Measurements from ENCODE around the gene SMAD1. TPM values are rescaled to one million over a fixed set of nuclear protein-coding genes. Genes with fewer than 3 reads are reported as not detected.

Gene SMAD1
- total RNA-seq, 1 experiment from 2014 or later, result 21.1 TPM

DNA sequence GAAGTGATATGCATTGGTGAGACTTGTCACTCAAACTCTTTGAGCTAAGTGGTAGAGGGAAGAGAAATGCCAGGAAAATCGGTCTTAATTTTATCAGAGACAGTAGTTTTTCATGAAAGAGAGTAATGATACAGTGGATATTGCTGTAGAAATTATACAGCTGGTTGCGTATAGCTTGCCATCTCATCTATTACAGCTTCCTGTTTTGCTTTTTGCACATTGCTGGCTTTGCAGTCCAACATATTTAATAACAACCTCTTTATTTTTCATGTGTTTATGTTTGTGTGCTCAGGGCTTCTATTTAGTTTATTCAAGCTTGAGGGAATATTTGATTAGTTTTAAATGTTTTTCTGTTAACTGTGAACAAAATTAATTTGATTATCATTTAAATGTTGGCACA lies 11.5 kb downstream of the SMAD1 start:
- Histone ChIP-seq H2BK20ac (ENCODE audit: low read depth, low read length, poor library complexity, severe bottlenecking) (no peak overlapping the region), H3K23ac (ENCODE audit: insufficient read length, low read depth, low read length) (no peak overlapping the region), H3T11ph (ENCODE audit: low read length) (no peak overlapping the region), H4K91ac (ENCODE audit: insufficient read length, low read depth, low read length) (no peak overlapping the region), H2BK120ac (ENCODE audit: low read depth, low read length, poor library complexity, severe bottlenecking) (no peak overlapping the region), H3K79me2 (ENCODE audit: insufficient read depth, low read length) (peaks cover 8% of the 10 kb centered on the region; the same call in 1 of the 2 replicates), H3K4me1 (ENCODE audit: insufficient read depth, low read length) (no peaks in the 10 kb centered on the region; the same call in 1 of the 2 replicates), H2BK12ac (ENCODE audit: insufficient read length, low read depth, low read length) (no peak overlapping the region), H3K9me3 (ENCODE audit: control insufficient read depth, low read depth, low read length) (no peaks in the 10 kb centered on the region), H2AK5ac (ENCODE audit: insufficient read length, low read length) (no peak overlapping the region), H3K9ac (ENCODE audit: extremely low read depth, insufficient read length, low read length) (no peak overlapping the region), H3K18ac (ENCODE audit: insufficient read length, low read depth, low read length) (no peak overlapping the region), H3K27me3 (ENCODE audit: insufficient read depth, low read length) (no peaks in the 10 kb centered on the region), H2BK15ac (ENCODE audit: low read depth, low read length) (no peak overlapping the region), H4K20me1 (ENCODE audit: control insufficient read depth, insufficient read depth, insufficient read length) (no peaks in the 10 kb centered on the region), H2BK5ac (ENCODE audit: insufficient read length, low read length) (no peak overlapping the region), H3K79me1 (ENCODE audit: insufficient read depth, low read depth, low read length, poor library complexity, severe bottlenecking) (peaks cover 4% of the 10 kb centered on the region), H3K4ac (ENCODE audit: low read depth, low read length) (no peak overlapping the region), H3K14ac (ENCODE audit: insufficient read depth, low read length) (no peak overlapping the region), H4K5ac (ENCODE audit: insufficient read length, low read depth, low read length) (no peak overlapping the region), H2AFZ (ENCODE audit: low read length) (no peak overlapping the region), H3K27ac (ENCODE audit: insufficient read length, low read depth, low read length) (no peak overlapping the region), H3K56ac (ENCODE audit: insufficient read length, low read depth, low read length) (no peak overlapping the region), H3K4me2 (ENCODE audit: insufficient read depth, insufficient read length, low read length) (no peak overlapping the region), H4K8ac (replicated peaks; ENCODE audit: insufficient read length, low read depth, low read length) (no peak overlapping the region), H3K23me2 (ENCODE audit: insufficient read length, low read depth, low read length, poor library complexity, severe bottlenecking) (no peaks in the 10 kb centered on the region)
- Mint-ChIP-seq H3K4me1 (peaks cover 11 to 13% of the 10 kb centered on the region in 2 experiments), H3K27me3 (ENCODE audit: low read depth) (no peaks in the 10 kb centered on the region), H3K36me3 (ENCODE audit: insufficient read depth in 1 of 3, low read depth in 3 of 3) (no peaks in the 10 kb centered on the region), H3K27ac (no peak overlapping the region), H3K9me3 (no peaks in the 10 kb centered on the region), H3K4me3 (no peak overlapping the region)
- WGBS (ENCODE audit: extremely low coverage, insufficient read length, low lambda C conversion rate), result no CpG with 5 or more reads among the region's 2 CpGs
- DNase-seq, result no peak
- TF ChIP-seq, protein P1, sequence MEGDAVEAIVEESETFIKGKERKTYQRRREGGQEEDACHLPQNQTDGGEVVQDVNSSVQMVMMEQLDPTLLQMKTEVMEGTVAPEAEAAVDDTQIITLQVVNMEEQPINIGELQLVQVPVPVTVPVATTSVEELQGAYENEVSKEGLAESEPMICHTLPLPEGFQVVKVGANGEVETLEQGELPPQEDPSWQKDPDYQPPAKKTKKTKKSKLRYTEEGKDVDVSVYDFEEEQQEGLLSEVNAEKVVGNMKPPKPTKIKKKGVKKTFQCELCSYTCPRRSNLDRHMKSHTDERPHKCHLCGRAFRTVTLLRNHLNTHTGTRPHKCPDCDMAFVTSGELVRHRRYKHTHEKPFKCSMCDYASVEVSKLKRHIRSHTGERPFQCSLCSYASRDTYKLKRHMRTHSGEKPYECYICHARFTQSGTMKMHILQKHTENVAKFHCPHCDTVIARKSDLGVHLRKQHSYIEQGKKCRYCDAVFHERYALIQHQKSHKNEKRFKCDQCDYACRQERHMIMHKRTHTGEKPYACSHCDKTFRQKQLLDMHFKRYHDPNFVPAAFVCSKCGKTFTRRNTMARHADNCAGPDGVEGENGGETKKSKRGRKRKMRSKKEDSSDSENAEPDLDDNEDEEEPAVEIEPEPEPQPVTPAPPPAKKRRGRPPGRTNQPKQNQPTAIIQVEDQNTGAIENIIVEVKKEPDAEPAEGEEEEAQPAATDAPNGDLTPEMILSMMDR (conservative IDR thresholded peaks at IDR 0.05), result no peak
